ENCODE results near the gene JMJD6. TPM values are rescaled to one million over a fixed set of nuclear protein-coding genes. Genes with fewer than 3 reads are reported as not detected.
"Not testable (repeated sequence)": the region's sequence is repeated elsewhere in the genome, so short reads cannot be mapped to it uniquely, and the experiment has no call there.

Gene JMJD6
- total and polyA plus RNA-seq, 2 of the 8 experiments (the other 6 are each of a cell fraction or from before 2014, with no cell fraction given) = 8.6 to 18.6 TPM

DNA sequence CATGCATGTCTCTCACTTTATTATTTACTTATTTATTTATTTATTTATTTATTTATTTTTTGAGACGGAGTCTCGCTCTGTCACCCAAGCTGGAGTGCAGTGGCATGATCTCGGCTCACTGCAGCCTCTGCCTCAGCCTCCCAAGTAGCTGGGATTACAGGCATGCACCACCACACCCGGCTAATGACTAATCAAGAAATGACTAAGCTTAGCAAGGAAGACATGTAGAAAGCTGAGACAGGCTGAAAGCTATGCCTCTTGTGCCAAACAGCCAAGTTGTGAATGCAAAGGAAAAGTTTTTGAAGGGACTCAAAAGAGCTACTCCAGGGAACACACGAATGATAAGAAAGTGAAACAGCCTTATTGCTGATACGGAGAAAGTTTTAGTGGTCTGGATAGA is 19.4 kb upstream of the JMJD6 start:
- H3K4me2 ChIP-seq (ENCODE audit: insufficient read depth in 1 of 2, low read depth in 2 of 2, low read length in 2 of 2); FAIRE-seq; H3K4me1 ChIP-seq (replicated peaks in 1 of 4; ENCODE audit: control insufficient read depth in 3 of 4, insufficient read depth in 4 of 4, low read length in 3 of 4); H3K27ac ChIP-seq (ENCODE audit: low read depth, low read length); H3K4ac ChIP-seq (replicated peaks; ENCODE audit: insufficient read length, low read depth, low read length); H2BK120ac ChIP-seq (replicated peaks; ENCODE audit: low read depth, low read length); DNase-seq (ENCODE audit: low read depth in 1 of 2, low spot score in 2 of 2); H2AFZ ChIP-seq (ENCODE audit: low read length); H3K56ac ChIP-seq (replicated peaks; ENCODE audit: insufficient read length, low read depth, low read length); H3K14ac ChIP-seq (ENCODE audit: insufficient read length); H3K23ac ChIP-seq (ENCODE audit: insufficient read length); H3K79me1 ChIP-seq (ENCODE audit: low read depth, low read length); H4K20me1 ChIP-seq (replicated peaks in 1 of 2; ENCODE audit: control insufficient read depth in 1 of 2, insufficient read depth in 2 of 2, low read length in 2 of 2); H4K8ac ChIP-seq (ENCODE audit: extremely low read depth, insufficient read depth, low read length); H3K9ac ChIP-seq (replicated peaks in 1 of 4; ENCODE audit: extremely low read depth in 1 of 4, low read depth in 3 of 4, low read length in 3 of 4); H4K5ac ChIP-seq (ENCODE audit: insufficient read length, low read depth, low read length); H2AK5ac ChIP-seq (ENCODE audit: low read depth, low read length); H3K27me3 ChIP-seq (replicated peaks in 1 of 4; ENCODE audit: control insufficient read depth in 3 of 4, extremely low read depth in 1 of 4, insufficient read depth in 3 of 4, low read length in 3 of 4); H2BK15ac ChIP-seq (ENCODE audit: low read length); H3K18ac ChIP-seq (ENCODE audit: extremely low read depth, low read length); CTCF ChIA-PET (ENCODE audit: partially characterized antibody); H3K4me3 ChIP-seq (ENCODE audit: extremely low read depth in 1 of 4, insufficient read depth in 2 of 4, low read depth in 3 of 4, low read length in 4 of 4); H2BK20ac ChIP-seq (ENCODE audit: low read length); H4K91ac ChIP-seq (replicated peaks; ENCODE audit: insufficient read length, low read length); H3K9me3 ChIP-seq (ENCODE audit: insufficient read depth in 2 of 2, low read depth in 1 of 2, low read length in 1 of 2); H2BK5ac ChIP-seq (ENCODE audit: low read depth, low read length); H2BK12ac ChIP-seq (ENCODE audit: low read depth, low read length); H3K23me2 ChIP-seq (ENCODE audit: low read depth, low read length); H3K79me2 ChIP-seq (ENCODE audit: control insufficient read depth in 1 of 2, insufficient read depth in 2 of 2, low read length in 2 of 2): not testable (repeated sequence)
- WGBS, 2 experiments (ENCODE audit: extremely low coverage in 1 of 2, insufficient coverage in 1 of 2, insufficient read length in 1 of 2, insufficient replicate concordance in 2 of 2, low coverage in 1 of 2, low lambda C conversion rate in 2 of 2, missing lambda C conversion rate in 1 of 2) = 95% methylated on average over 6 of the region's 6 CpGs; no CpG with 5 or more reads in 1 of the 2 experiments
- H3K36me3 ChIP-seq (ENCODE audit: control insufficient read depth in 2 of 4, insufficient read depth in 4 of 4, low read length in 3 of 4) = peaks cover 5 to 25% (median 12%) of the 10 kb centered on the region in 4 experiments; a peak in 7 of 8 replicates
- POLR2A ChIA-PET (ENCODE audit: partially characterized antibody) = interaction anchor here (1.4 to 1.6 kb wide), 2 partner anchors 8 to 13 kb away, joined by 3 to 14 read pairs; partner anchors contain the start of genes MFSD11 and SRSF2

Data from H1 (cell line).